HepG2 (cell line): Measurements from ENCODE around the gene NFYC.

Experiments used
- EP300 ChIP-seq, 3 experiments: sonication (generic) in 1 of 3; formaldehyde crosslinking in 1 of 3; IDR thresholded peaks; 2 replicates each; pipeline versions ENCODE4 v1.5.1 to v1.6.1; 2011 to 2020; ENCODE audit warnings: low read depth in 2 of 3, low read length in 2 of 3, borderline replicate concordance in 1 of 3, improper control_type of control experiment in 1 of 3, mild to moderate bottlenecking in 1 of 3, missing genetic modification reagents in 1 of 3, moderate library complexity in 1 of 3
- EZH2 ChIP-seq: conservative IDR thresholded peaks from 2 replicates; pipeline ENCODE4 v1.6.1; 2012; ENCODE audit warnings: mild to moderate bottlenecking, low read depth, low read length, moderate library complexity
- HDAC6 ChIP-seq: fragments of 200-600 bp; sonication (generic); IDR thresholded peaks from 2 replicates; pipeline ENCODE4 v1.7.0; 2017; ENCODE audit warnings: mild to moderate bottlenecking, antibody characterized with exemption, low read length, low read depth
- MAFK ChIP-seq, 2 experiments: IDR thresholded peaks in 1 of 2; conservative IDR thresholded peaks in 1 of 2; 2 replicates each; pipeline ENCODE4 v1.6.1; 2011; ENCODE audit warnings: improper control_type of control experiment in 2 of 2, low read length in 2 of 2
- SP2 ChIP-seq: sonication (generic); formaldehyde crosslinking; IDR thresholded peaks from 2 replicates; pipeline ENCODE4 v1.5.1; 2020; ENCODE audit warnings: mild to moderate bottlenecking, missing genetic modification reagents
- ZNF326 ChIP-seq: sonication (generic); formaldehyde crosslinking; IDR thresholded peaks from 2 replicates; pipeline ENCODE4 v1.4.0; 2020; ENCODE audit warnings: missing genetic modification reagents, borderline replicate concordance
- ZNF329 ChIP-seq: sonication (generic); formaldehyde crosslinking; IDR thresholded peaks from 2 replicates; pipeline ENCODE4 v1.9.0; 2021; ENCODE audit warnings: low read depth, mild to moderate bottlenecking, missing genetic modification reagents
- ZNF768 ChIP-seq: sonication (generic); formaldehyde crosslinking; IDR thresholded peaks from 2 replicates; pipeline ENCODE4 v1.4.0; 2020; ENCODE audit warnings: missing genetic modification reagents

DNA sequence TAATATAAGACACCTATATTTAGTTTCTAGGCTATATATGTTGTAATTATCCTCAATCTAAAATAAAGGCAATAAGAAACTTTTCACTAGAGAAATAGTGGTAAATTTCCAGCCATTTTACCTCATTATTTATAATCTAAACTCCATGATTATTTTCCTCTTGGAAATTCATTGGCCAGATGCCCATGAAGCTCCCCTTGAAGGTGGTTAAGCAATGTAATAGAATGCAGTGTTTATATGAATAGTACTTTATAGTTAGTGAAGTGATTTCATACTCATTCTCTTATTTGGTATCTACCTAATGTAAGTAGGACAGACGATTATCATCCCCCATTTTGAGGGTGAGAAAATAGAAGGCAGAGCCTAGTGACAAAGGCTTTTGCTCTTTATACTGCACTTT, 26.5 kb downstream of the NFYC start:
- no peak for TF ChIP-seq ZNF768 (CRISPR knock-in tag)
- TF ChIP-seq HDAC6, result no peak
- no peak for TF ChIP-seq EP300 (IDR thresholded peaks at IDR 0.05; ENCODE audit: low read depth in 2 of 2, low read length in 2 of 2)
- no peak for TF ChIP-seq EP300 (CRISPR knock-in tag; IDR thresholded peaks at IDR 0.05; ENCODE audit: borderline replicate concordance)
- no peak for TF ChIP-seq ZNF326 (CRISPR knock-in tag)
- TF ChIP-seq EZH2, result no peak
- TF ChIP-seq MAFK (conservative IDR thresholded peaks at IDR 0.05 in 1 of 2, IDR thresholded peaks at IDR 0.05 in 1 of 2; ENCODE audit: low read length in 2 of 2), result no peak
- TF ChIP-seq ZNF329 (CRISPR knock-in tag), result no peak
- no peak for TF ChIP-seq SP2 (CRISPR knock-in tag)
